ENCODE data around the gene PDZD2.

- TF ChIP-seq CTCF (IDR thresholded peaks at IDR 0.05; ENCODE audit: low read length) = no peak
- no peak for TF ChIP-seq EZH2 (optimal IDR thresholded peaks at IDR 0.05; ENCODE audit: low read depth, low read length)
These were observed 363.8 kb downstream of the PDZD2 start for GRCh38 chr5:32002755-32003154.

Measured in MM.1S (cell line).